Measurements from ENCODE around the gene RHD. TPM values are rescaled to one million over a fixed set of nuclear protein-coding genes. Genes with fewer than 3 reads are reported as not detected.
"Not testable (repeated sequence)": the region's sequence is repeated elsewhere in the genome, so short reads cannot be mapped to it uniquely, and the experiment has no call there.

The RHD gene
- total and polyA plus RNA-seq, 2 of the 4 experiments (the other 2 are of a cell fraction) = not detected

DNA sequence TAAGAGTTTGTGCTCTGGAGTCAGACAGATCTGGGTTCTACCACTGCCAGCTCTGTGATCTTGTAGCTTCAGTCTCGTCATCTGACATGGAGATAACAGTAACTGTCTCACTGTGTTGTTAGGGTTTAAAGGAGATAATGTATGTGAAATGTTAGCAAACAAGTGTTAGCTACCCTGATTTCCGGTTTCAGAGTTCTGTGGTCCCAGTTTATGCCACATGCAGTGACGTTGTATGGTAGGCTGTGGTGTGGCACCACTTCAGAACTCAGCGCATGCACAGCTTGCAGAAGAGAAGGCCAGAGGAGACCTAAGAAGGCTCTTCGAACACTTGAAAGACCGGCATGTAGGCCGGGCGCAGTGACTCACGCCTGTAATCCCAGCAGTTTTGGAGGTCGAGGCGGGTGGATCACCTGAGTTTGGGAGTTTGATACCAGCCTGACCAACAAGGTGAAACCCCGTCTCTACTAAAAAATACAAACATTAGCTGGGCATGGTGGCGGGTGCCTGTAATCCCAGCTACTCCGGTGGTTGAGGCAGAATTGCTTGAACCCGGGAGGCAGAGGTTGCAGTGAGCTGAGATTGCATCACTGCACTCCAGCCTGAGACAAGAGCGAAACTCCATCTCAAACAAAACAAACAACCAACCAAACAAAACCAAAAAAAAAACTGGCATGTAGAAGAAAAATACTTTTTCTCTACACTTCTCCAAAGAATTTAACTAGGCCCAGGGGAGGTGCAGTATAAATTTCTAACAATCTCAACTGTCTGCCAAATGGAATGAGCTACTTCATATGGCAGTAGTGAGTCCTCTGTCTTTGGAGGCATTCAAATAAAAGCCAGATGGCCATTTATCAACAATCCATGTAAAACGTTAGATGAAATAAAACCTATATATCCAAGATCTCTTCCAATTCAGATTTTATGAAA lies 55.8 kb downstream of the RHD start:
- ATAC-seq (ENCODE audit: low read depth); H3K79me1 ChIP-seq (ENCODE audit: low read depth in 1 of 2, low read length in 2 of 2); H2AK9ac ChIP-seq (replicated peaks; ENCODE audit: low read depth, low read length, poor library complexity); H3K9ac ChIP-seq (ENCODE audit: low read depth, low read length); H2BK15ac ChIP-seq (ENCODE audit: low read depth, low read length); H3K23ac ChIP-seq (ENCODE audit: low read depth, low read length); BruUV-seq (replicated peaks); H2BK120ac ChIP-seq (ENCODE audit: low read depth, low read length); CTCF ChIA-PET; H2BK20ac ChIP-seq (ENCODE audit: low read depth, low read length); H3K18ac ChIP-seq (ENCODE audit: low read depth, low read length); H2AFZ ChIP-seq (replicated peaks; ENCODE audit: low read length, poor library complexity); H4K5ac ChIP-seq (ENCODE audit: low read depth, low read length); H2BK5ac ChIP-seq (ENCODE audit: low read depth, low read length, poor library complexity, severe bottlenecking); intact Hi-C loops (cut with micrococcal nuclease); H3K4me1 ChIP-seq (ENCODE audit: control insufficient read depth, insufficient read depth, low read length); H3K9me1 ChIP-seq (ENCODE audit: insufficient read depth, low read length); H3K4me2 ChIP-seq (ENCODE audit: low read depth, low read length); POLR2A ChIA-PET (ENCODE audit: unreplicated experiment); H3K36me3 ChIP-seq (ENCODE audit: control insufficient read depth, insufficient read depth, low read length); H4K91ac ChIP-seq (ENCODE audit: insufficient read depth, low read depth, low read length); H4K20me1 ChIP-seq (ENCODE audit: insufficient read depth, low read length); H3K27me3 ChIP-seq (ENCODE audit: control insufficient read depth, insufficient read depth, low read length); H2AK5ac ChIP-seq (ENCODE audit: low read depth, low read length); H3K4me3 ChIP-seq (ENCODE audit: insufficient read depth, low read depth, low read length); H3K27ac ChIP-seq (ENCODE audit: insufficient read depth, low read length); H4K8ac ChIP-seq (ENCODE audit: low read depth in 2 of 2, low read length in 2 of 2); H3K14ac ChIP-seq (replicated peaks; ENCODE audit: low read depth, low read length); dilution Hi-C loops (cut with HindIII; ENCODE audit: low sequenced_read_pairs, unreplicated experiment); DNase-seq; H3K56ac ChIP-seq (ENCODE audit: extremely low read depth, insufficient read depth, low read length); H3K4ac ChIP-seq (ENCODE audit: low read depth, low read length); H3K9me3 ChIP-seq (ENCODE audit: control insufficient read depth, insufficient read depth, low read length); in situ Hi-C loops (cut with MboI; ENCODE audit: low sequenced_read_pairs): not testable (repeated sequence)
- WGBS, 2 experiments (ENCODE audit: extremely low coverage in 2 of 2, insufficient read length in 1 of 2) = no CpG with 5 or more reads among the region's 17 CpGs

DNA sequence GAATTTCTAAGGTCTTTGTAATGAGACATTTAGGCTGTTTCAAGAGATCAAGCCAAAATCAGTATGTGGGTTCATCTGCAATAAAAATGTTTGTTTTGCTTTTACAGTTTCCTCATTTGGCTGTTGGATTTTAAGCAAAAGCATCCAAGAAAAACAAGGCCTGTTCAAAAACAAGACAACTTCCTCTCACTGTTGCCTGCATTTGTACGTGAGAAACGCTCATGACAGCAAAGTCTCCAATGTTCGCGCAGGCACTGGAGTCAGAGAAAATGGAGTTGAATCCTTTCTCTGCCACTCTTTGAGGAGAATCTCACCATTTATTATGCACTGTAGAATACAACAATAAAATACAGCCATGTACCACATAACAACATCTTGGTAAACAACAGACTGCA lies 56.5 kb downstream of the RHD start:
- H2BK20ac ChIP-seq (ENCODE audit: low read depth, low read length); dilution Hi-C loops (cut with HindIII; ENCODE audit: low sequenced_read_pairs, unreplicated experiment); ATAC-seq (ENCODE audit: low read depth); POLR2A ChIA-PET (ENCODE audit: unreplicated experiment); H4K5ac ChIP-seq (ENCODE audit: low read depth, low read length); BruUV-seq (replicated peaks); H3K23ac ChIP-seq (ENCODE audit: low read depth, low read length); H2AK5ac ChIP-seq (ENCODE audit: low read depth, low read length); H4K20me1 ChIP-seq (ENCODE audit: insufficient read depth, low read length); H3K4ac ChIP-seq (ENCODE audit: low read depth, low read length); H4K91ac ChIP-seq (ENCODE audit: insufficient read depth, low read depth, low read length); H3K18ac ChIP-seq (ENCODE audit: low read depth, low read length); H3K9ac ChIP-seq (ENCODE audit: low read depth, low read length); H3K9me1 ChIP-seq (ENCODE audit: insufficient read depth, low read length); in situ Hi-C loops (cut with MboI; ENCODE audit: low sequenced_read_pairs); H3K9me3 ChIP-seq (ENCODE audit: control insufficient read depth, insufficient read depth, low read length); H4K8ac ChIP-seq (ENCODE audit: low read depth in 2 of 2, low read length in 2 of 2); H2BK15ac ChIP-seq (ENCODE audit: low read depth, low read length); DNase-seq; H3K36me3 ChIP-seq (ENCODE audit: control insufficient read depth, insufficient read depth, low read length); H3K79me1 ChIP-seq (ENCODE audit: low read depth in 1 of 2, low read length in 2 of 2); H3K4me3 ChIP-seq (ENCODE audit: insufficient read depth, low read depth, low read length); H3K27me3 ChIP-seq (ENCODE audit: control insufficient read depth, insufficient read depth, low read length); H3K14ac ChIP-seq (replicated peaks; ENCODE audit: low read depth, low read length); H3K4me2 ChIP-seq (ENCODE audit: low read depth, low read length); H2AFZ ChIP-seq (replicated peaks; ENCODE audit: low read length, poor library complexity); intact Hi-C loops (cut with micrococcal nuclease); H2BK120ac ChIP-seq (ENCODE audit: low read depth, low read length); H3K4me1 ChIP-seq (ENCODE audit: control insufficient read depth, insufficient read depth, low read length); H3K56ac ChIP-seq (ENCODE audit: extremely low read depth, insufficient read depth, low read length); CTCF ChIA-PET; H2AK9ac ChIP-seq (replicated peaks; ENCODE audit: low read depth, low read length, poor library complexity); H2BK5ac ChIP-seq (ENCODE audit: low read depth, low read length, poor library complexity, severe bottlenecking); H3K27ac ChIP-seq (ENCODE audit: insufficient read depth, low read length): not testable (repeated sequence)
- WGBS, 2 experiments (ENCODE audit: extremely low coverage in 2 of 2, insufficient read length in 1 of 2) = no CpG with 5 or more reads among the region's 4 CpGs

Measured in IMR-90 (cell line).